ENCODE measurements around the gene CAV1.

The CAV1 gene

DNA sequence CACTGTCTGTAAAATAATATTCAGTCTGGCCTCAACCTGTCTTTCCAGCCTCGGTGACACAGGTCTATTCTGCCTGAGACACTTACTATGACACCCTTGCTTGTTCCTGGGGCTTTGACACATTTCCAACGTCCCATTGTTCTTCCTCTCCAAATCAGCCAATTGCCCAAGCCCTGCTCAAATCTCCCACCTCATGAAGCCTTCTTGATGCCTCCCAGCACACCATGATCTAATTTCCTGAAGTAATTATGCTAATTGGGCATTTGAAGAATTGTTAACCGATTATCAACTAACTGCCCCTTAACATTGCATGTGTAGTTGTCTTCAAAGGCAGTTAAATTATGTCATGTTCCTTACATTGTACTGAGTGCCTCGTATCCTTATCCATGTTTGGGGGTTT lies 33.1 kb downstream of the CAV1 start:
- in situ Hi-C loops (cut with MboI; ENCODE audit: low pct_unique_long_range_greater_than_20kb, low sequenced_read_pairs, unreplicated experiment), result no loop called here
- DNase-seq (ENCODE audit: low spot score), result no peak
- TF ChIP-seq, protein P1, sequence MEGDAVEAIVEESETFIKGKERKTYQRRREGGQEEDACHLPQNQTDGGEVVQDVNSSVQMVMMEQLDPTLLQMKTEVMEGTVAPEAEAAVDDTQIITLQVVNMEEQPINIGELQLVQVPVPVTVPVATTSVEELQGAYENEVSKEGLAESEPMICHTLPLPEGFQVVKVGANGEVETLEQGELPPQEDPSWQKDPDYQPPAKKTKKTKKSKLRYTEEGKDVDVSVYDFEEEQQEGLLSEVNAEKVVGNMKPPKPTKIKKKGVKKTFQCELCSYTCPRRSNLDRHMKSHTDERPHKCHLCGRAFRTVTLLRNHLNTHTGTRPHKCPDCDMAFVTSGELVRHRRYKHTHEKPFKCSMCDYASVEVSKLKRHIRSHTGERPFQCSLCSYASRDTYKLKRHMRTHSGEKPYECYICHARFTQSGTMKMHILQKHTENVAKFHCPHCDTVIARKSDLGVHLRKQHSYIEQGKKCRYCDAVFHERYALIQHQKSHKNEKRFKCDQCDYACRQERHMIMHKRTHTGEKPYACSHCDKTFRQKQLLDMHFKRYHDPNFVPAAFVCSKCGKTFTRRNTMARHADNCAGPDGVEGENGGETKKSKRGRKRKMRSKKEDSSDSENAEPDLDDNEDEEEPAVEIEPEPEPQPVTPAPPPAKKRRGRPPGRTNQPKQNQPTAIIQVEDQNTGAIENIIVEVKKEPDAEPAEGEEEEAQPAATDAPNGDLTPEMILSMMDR (IDR thresholded peaks at IDR 0.05; ENCODE audit: extremely low read depth, insufficient read depth, missing control alignments), result no peak

DNA sequence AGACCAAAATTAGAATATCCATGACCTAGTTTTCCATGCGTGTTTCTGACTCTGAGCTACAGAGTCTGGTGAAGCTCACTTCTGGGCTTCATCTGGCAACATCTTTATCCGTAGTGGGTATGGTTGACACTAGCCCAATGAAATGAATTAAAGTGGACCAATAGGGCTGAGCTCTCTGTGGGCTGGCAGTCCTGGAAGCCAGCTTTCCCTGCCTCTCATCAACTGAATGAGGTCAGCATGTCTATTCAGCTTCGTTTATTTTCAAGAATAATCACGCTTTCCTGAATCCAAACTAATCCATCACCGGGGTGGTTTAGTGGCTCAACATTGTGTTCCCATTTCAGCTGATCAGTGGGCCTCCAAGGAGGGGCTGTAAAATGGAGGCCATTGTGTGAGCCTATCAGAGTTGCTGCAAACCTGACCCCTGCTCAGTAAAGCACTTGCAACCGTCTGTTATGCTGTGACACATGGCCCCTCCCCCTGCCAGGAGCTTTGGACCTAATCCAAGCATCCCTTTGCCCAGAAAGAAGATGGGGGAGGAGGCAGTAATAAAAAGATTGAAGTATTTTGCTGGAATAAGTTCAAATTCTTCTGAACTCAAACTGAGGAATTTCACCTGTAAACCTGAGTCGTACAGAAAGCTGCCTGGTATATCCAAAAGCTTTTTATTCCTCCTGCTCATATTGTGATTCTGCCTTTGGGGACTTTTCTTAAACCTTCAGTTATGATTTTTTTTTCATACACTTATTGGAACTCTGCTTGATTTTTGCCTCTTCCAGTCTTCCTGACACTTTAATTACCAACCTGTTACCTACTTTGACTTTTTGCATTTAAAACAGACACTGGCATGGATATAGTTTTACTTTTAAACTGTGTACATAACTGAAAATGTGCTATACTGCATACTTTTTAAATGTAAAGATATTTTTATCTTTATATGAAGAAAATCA lies 35.5 kb downstream of the CAV1 start:
- TF ChIP-seq, protein P1 (IDR thresholded peaks at IDR 0.05; ENCODE audit: extremely low read depth, insufficient read depth, missing control alignments), result no peak
- DNase-seq (ENCODE audit: low spot score), result no peak
- in situ Hi-C loops (cut with MboI; ENCODE audit: low pct_unique_long_range_greater_than_20kb, low sequenced_read_pairs, unreplicated experiment), result no loop called here

GRCh38 chr7:116561697-116562483 lies 37.1 kb downstream of the CAV1 start:
- in situ Hi-C loops (cut with MboI; ENCODE audit: low pct_unique_long_range_greater_than_20kb, low sequenced_read_pairs, unreplicated experiment), result no loop called here
- DNase-seq (ENCODE audit: low spot score), result no peak
- TF ChIP-seq, protein P1 (IDR thresholded peaks at IDR 0.05; ENCODE audit: extremely low read depth, insufficient read depth, missing control alignments), result no peak

DNA sequence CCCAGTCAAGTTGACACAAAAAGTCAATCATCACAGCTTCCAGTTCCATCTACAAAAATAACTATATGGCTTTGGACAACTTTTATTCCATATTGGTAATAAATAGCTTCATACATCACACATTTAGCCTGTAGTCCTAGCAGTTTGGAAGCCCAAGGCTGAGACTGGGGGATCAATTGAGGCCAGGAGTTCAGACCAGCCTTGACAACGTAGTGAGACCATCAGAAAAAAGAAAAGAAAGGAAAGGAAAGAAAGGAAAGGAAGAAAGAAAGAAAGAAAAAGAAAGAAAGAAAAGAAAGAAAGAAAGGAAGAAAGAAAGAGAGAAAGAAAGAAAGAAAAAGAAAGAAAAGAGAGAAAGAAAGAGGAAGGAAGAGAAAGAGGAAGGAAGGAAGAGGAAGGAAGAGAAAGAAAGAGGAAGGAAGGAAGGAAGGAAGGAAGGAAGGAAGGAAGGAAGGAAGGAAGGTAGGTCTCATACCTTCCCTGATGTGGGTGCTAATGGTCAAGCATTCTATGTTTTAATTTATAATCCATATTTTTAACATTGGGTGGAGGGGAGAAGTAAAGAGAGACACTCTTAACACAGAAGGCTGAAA lies 37.8 kb downstream of the CAV1 start:
- TF ChIP-seq, protein P1 (IDR thresholded peaks at IDR 0.05; ENCODE audit: extremely low read depth, insufficient read depth, missing control alignments), result no peak
- DNase-seq (ENCODE audit: low spot score), result no peak
- in situ Hi-C loops (cut with MboI; ENCODE audit: low pct_unique_long_range_greater_than_20kb, low sequenced_read_pairs, unreplicated experiment), result no loop called here

GRCh38 chr7:116565981-116566380 lies 41.1 kb downstream of the CAV1 start:
- in situ Hi-C loops (cut with MboI; ENCODE audit: low pct_unique_long_range_greater_than_20kb, low sequenced_read_pairs, unreplicated experiment), result no loop called here
- no peak for DNase-seq (ENCODE audit: low spot score)
- TF ChIP-seq, protein P1 (IDR thresholded peaks at IDR 0.05; ENCODE audit: extremely low read depth, insufficient read depth, missing control alignments), result no peak

- in situ Hi-C loops (cut with MboI; ENCODE audit: low pct_unique_long_range_greater_than_20kb, low sequenced_read_pairs, unreplicated experiment), result no loop called here
- TF ChIP-seq, protein P1 (IDR thresholded peaks at IDR 0.05; ENCODE audit: extremely low read depth, insufficient read depth, missing control alignments), result no peak
- no peak for DNase-seq (ENCODE audit: low spot score)
Observed at GRCh38 chr7:116566666-116567065, 41.8 kb downstream of the CAV1 start.
